Caco-2 (cell line): Measurements from ENCODE around the gene CAMK2D. TPM values are rescaled to one million over a fixed set of nuclear protein-coding genes. Genes with fewer than 3 reads are reported as not detected.

ENCODE experiments used
- BruUV-seq: library from RNA; stranded (reverse); fragments of 400-500 nt; replicated peaks from 2 replicates; lab custom pipeline; 2021; lab: Mats Ljungman, UMichigan
- CTCF ChIA-PET: fragments of 300-600 bp; sonication (Branson Sonifier 250); formaldehyde crosslinking; loops from one replicate; lab custom pipeline; 2022; ENCODE audit warnings: antibody characterized with exemption; lab: Charles Lee
- POLR2A ChIA-PET: fragments of 300-600 bp; sonication (Branson Sonifier 250); formaldehyde crosslinking; loops from one replicate; lab custom pipeline; 2022; ENCODE audit warnings: antibody characterized with exemption; lab: Charles Lee
- DNase-seq, 2 experiments: peaks; one replicate each; pipeline versions ENCODE4 v3.0.0 to v3.0.0-alpha.2; 2020 to 2022
- H3K27me3 ChIP-seq: replicated peaks from 2 replicates; pipeline ENCODE4 v1.6.0; 2011; ENCODE audit warnings: low read length; ENCODE audit not compliant: control insufficient read depth, insufficient read depth
- H3K36me3 ChIP-seq: 2 replicates; pipeline ENCODE4 v1.5.1; 2011; ENCODE audit warnings: low read length; ENCODE audit not compliant: control insufficient read depth, insufficient read depth
- H3K4me1 ChIP-seq: fragments of 250-450 bp; sonication (Bioruptor Pico); 2 replicates; pipeline ENCODE4 v1.5.1; 2020; ENCODE audit warnings: mild to moderate bottlenecking
- H3K4me3 ChIP-seq: 2 replicates; pipeline ENCODE4 v1.5.1; 2011; ENCODE audit warnings: low read depth, mild to moderate bottlenecking, control low read depth, low read length
- H3K9me3 ChIP-seq: fragments of 250-450 bp; sonication (Bioruptor Pico); 2 replicates; pipeline ENCODE4 v1.5.1; 2020; ENCODE audit warnings: mild to moderate bottlenecking, moderate library complexity
- H3K27ac Mint-ChIP-seq: one replicate; pipeline ENCODE4 v1.8.0; 2022; ENCODE audit warnings: mixed read lengths; ENCODE audit not compliant: unreplicated experiment
- H3K27me3 Mint-ChIP-seq: one replicate; pipeline ENCODE4 v1.8.0; 2022; ENCODE audit warnings: mixed read lengths; ENCODE audit not compliant: insufficient read depth, unreplicated experiment
- H3K36me3 Mint-ChIP-seq: one replicate; pipeline ENCODE4 v1.8.0; 2022; ENCODE audit warnings: mild to moderate bottlenecking, mixed read lengths; ENCODE audit not compliant: insufficient read depth, unreplicated experiment
- H3K4me1 Mint-ChIP-seq: one replicate; pipeline ENCODE4 v1.8.0; 2022; ENCODE audit warnings: low read depth, mixed read lengths; ENCODE audit not compliant: unreplicated experiment
- H3K4me3 Mint-ChIP-seq: one replicate; pipeline ENCODE4 v1.8.0; 2022; ENCODE audit warnings: mild to moderate bottlenecking, moderate library complexity, mixed read lengths; ENCODE audit not compliant: unreplicated experiment
- H3K9me3 Mint-ChIP-seq: one replicate; pipeline ENCODE4 v1.8.0; 2022; ENCODE audit warnings: mixed read lengths; ENCODE audit not compliant: unreplicated experiment
- CTCF ChIP-seq, 2 experiments: fragments of 200-600 bp in 1 of 2; IDR thresholded peaks; 1 replicate in 1 of 2; 2 replicates in 1 of 2; pipeline versions ENCODE4 v1.5.1 to v1.8.0; 2011 to 2022; ENCODE audit warnings: antibody characterized with exemption in 1 of 2, control low read depth in 1 of 2, inconsistent platforms in 1 of 2, low read depth in 1 of 2, low read length in 1 of 2, mild to moderate bottlenecking in 1 of 2, moderate library complexity in 1 of 2; ENCODE audit not compliant: insufficient read depth in 1 of 2, severe bottlenecking in 1 of 2, unreplicated experiment in 1 of 2
- intact Hi-C: fragments of 100-400 bp; cut with micrococcal nuclease; formaldehyde crosslinking; loops from one replicate; pipeline ENCODE4 v1.10.0; 2022; ENCODE audit not compliant: unreplicated experiment
- total RNA-seq: library from RNA; stranded (reverse); gene quantifications from 2 replicates; pipeline ENCODE4 v1.2.3, GENCODE V29; 2022

CAMK2D gene
- total RNA-seq, 1 experiment from 2014 or later: 65.6 TPM

GRCh38 chr4:113614414-113614813 lies 147.1 kb downstream of the CAMK2D start:
- H3K36me3 Mint-ChIP-seq: peaks cover 8% of the 10 kb centered on the region
- ChIA-PET CTCF (no interaction called here), POLR2A (no interaction called here)
- H3K4me3 Mint-ChIP-seq: no peak overlapping the region
- no peaks in the 10 kb centered on the region for H3K27me3 ChIP-seq
- intact Hi-C loops: no loop called here
- H3K4me1 ChIP-seq: no peaks in the 10 kb centered on the region
- H3K36me3 ChIP-seq: no peaks in the 10 kb centered on the region
- peaks cover 7% of the 10 kb centered on the region for H3K4me1 Mint-ChIP-seq
- H3K27ac Mint-ChIP-seq: no peak overlapping the region
- no peaks in the 10 kb centered on the region for H3K9me3 ChIP-seq
- DNase-seq: no peak
- BruUV-seq: no TSS peak
- H3K9me3 Mint-ChIP-seq: no peaks in the 10 kb centered on the region
- TF ChIP-seq CTCF (IDR thresholded peaks at IDR 0.05; ENCODE audit: insufficient read depth in 1 of 2, low read depth in 1 of 2, low read length in 1 of 2, severe bottlenecking in 1 of 2, unreplicated experiment in 1 of 2): no peak
- H3K27me3 Mint-ChIP-seq: no peaks in the 10 kb centered on the region
- H3K4me3 ChIP-seq: no peak overlapping the region

GRCh38 chr4:113613503-113613902 lies 148.0 kb downstream of the CAMK2D start:
- Histone ChIP-seq H3K4me3 (no peak overlapping the region), H3K27me3 (no peaks in the 10 kb centered on the region), H3K4me1 (no peaks in the 10 kb centered on the region), H3K9me3 (no peaks in the 10 kb centered on the region), H3K36me3 (no peaks in the 10 kb centered on the region)
- CTCF ChIA-PET: no interaction called here
- H3K4me3 Mint-ChIP-seq: no peak overlapping the region
- peak overlapping the region; percentile 39 for H3K27ac Mint-ChIP-seq
- POLR2A ChIA-PET: no interaction called here
- no TSS peak for BruUV-seq
- intact Hi-C loops: no loop called here
- H3K4me1 Mint-ChIP-seq: peaks cover 7% of the 10 kb centered on the region
- no peak for TF ChIP-seq CTCF (IDR thresholded peaks at IDR 0.05; ENCODE audit: insufficient read depth in 1 of 2, low read depth in 1 of 2, low read length in 1 of 2, severe bottlenecking in 1 of 2, unreplicated experiment in 1 of 2)
- no peaks in the 10 kb centered on the region for H3K9me3 Mint-ChIP-seq
- no peak for DNase-seq
- H3K36me3 Mint-ChIP-seq: peaks cover 8% of the 10 kb centered on the region
- H3K27me3 Mint-ChIP-seq: no peaks in the 10 kb centered on the region

GRCh38 chr4:113610537-113610936 lies 151.0 kb downstream of the CAMK2D start:
- Histone ChIP-seq H3K4me1 (no peaks in the 10 kb centered on the region), H3K27me3 (no peaks in the 10 kb centered on the region), H3K9me3 (no peaks in the 10 kb centered on the region), H3K36me3 (no peaks in the 10 kb centered on the region), H3K4me3 (no peak overlapping the region)
- ChIA-PET POLR2A (no interaction called here), CTCF (no interaction called here)
- no peak for TF ChIP-seq CTCF (IDR thresholded peaks at IDR 0.05; ENCODE audit: insufficient read depth in 1 of 2, low read depth in 1 of 2, low read length in 1 of 2, severe bottlenecking in 1 of 2, unreplicated experiment in 1 of 2)
- H3K27me3 Mint-ChIP-seq: no peaks in the 10 kb centered on the region
- H3K27ac Mint-ChIP-seq: no peak overlapping the region
- intact Hi-C loops: no loop called here
- H3K36me3 Mint-ChIP-seq: peaks cover 16% of the 10 kb centered on the region
- no peak overlapping the region for H3K4me3 Mint-ChIP-seq
- BruUV-seq: no TSS peak
- no peaks in the 10 kb centered on the region for H3K9me3 Mint-ChIP-seq
- H3K4me1 Mint-ChIP-seq: peaks cover 7% of the 10 kb centered on the region
- DNase-seq: no peak
